RWPE1 (cell line): Measurements from ENCODE around the gene DIDO1.

ENCODE experiments used
- CTCF ChIA-PET: fragments of 350-600 bp; sonication (Branson Sonifier 250); formaldehyde crosslinking; extraction: SDS; loops from one replicate; lab custom pipeline; 2021; lab: Yijun Ruan, JAX
- POLR2A ChIA-PET: fragments of 400-600 bp; formaldehyde crosslinking; extraction: SDS; loops from one replicate; lab custom pipeline; 2020; ENCODE audit warnings: antibody characterized with exemption; ENCODE audit not compliant: low non-redundant PET; lab: Yijun Ruan, JAX
- DNase-seq: peaks from one replicate; pipeline ENCODE4 v3.0.0; 2012; ENCODE audit warnings: low spot score
- H3K27ac ChIP-seq: fragments of 450-650 bp; 2 replicates; pipeline ENCODE4 v1.5.1; 2017
- CTCF ChIP-seq: fragments of 450-650 bp; conservative IDR thresholded peaks from 2 replicates; pipeline ENCODE4 v1.5.1; 2017; ENCODE audit warnings: low read depth, mild to moderate bottlenecking

DIDO1 gene

GRCh38 chr20:62860924-62861691, 65.2 kb downstream of the DIDO1 start:
- peak overlapping the region; percentile 74 for H3K27ac ChIP-seq
- DNase-seq = peak; percentile 35
- no peak for TF ChIP-seq CTCF
- ChIA-PET POLR2A (interaction anchor here (0.6 to 0.7 kb wide), 2 partner anchors 64 to 66 kb away, joined by 3 to 4 read pairs; no protein-coding TSS in a partner anchor), CTCF (interaction anchor here (1.2 to 1.4 kb wide), 2 partner anchors 15 to 38 kb away, joined by 3 to 13 read pairs; no protein-coding TSS in a partner anchor)

- ChIA-PET CTCF (interaction anchor here (0.6 to 1.4 kb wide), 4 partner anchors 14 to 593 kb away, joined by 3 to 13 read pairs (median 4); no protein-coding TSS in a partner anchor), POLR2A (no interaction called here)
- peak overlapping the region; percentile 74 for H3K27ac ChIP-seq
- no peak; the same call in 1 of the 2 replicates for TF ChIP-seq CTCF
- DNase-seq = no peak
Measured at GRCh38 chr20:62860391-62860923, 65.8 kb downstream of the DIDO1 start.

GRCh38 chr20:62859721-62860120, 66.6 kb downstream of the DIDO1 start:
- no peak overlapping the region for H3K27ac ChIP-seq
- no peak for DNase-seq
- CTCF ChIA-PET = interaction anchor here (0.9 kb wide), 1 partner anchor 69 kb away, joined by 3 read pairs; no protein-coding TSS in a partner anchor
- POLR2A ChIA-PET = interaction anchor here (0.7 kb wide), 1 partner anchor 11 kb away, joined by 6 read pairs; no protein-coding TSS in a partner anchor
- TF ChIP-seq CTCF = no peak

GRCh38 chr20:62858058-62858830, 68.1 kb downstream of the DIDO1 start:
- no peak for DNase-seq
- TF ChIP-seq CTCF = no peak
- ChIA-PET CTCF (interaction anchor here (0.7 kb wide), 1 partner anchor 51 kb away, joined by 4 read pairs; no protein-coding TSS in a partner anchor), POLR2A (no interaction called here)
- H3K27ac ChIP-seq = no peak overlapping the region

GRCh38 chr20:62856931-62857619, 69.2 kb downstream of the DIDO1 start:
- TF ChIP-seq CTCF = no peak
- CTCF ChIA-PET = interaction anchor here (0.6 to 1.0 kb wide), 6 partner anchors 31 to 1077 kb away, joined by 3 to 6 read pairs (median 4); no protein-coding TSS in a partner anchor
- DNase-seq = peak; percentile 94
- H3K27ac ChIP-seq = peak overlapping the region; percentile 70
- POLR2A ChIA-PET = interaction anchor here (0.6 to 1.0 kb wide), 2 partner anchors 35 to 40 kb away, joined by 3 read pairs; partner anchors contain the start of gene COL9A3
